SH-SY5Y (cell line): Measurements from ENCODE around the gene NPEPL1.

ENCODE experiments used
- GATA2 ChIP-seq: IDR thresholded peaks from 2 replicates; pipeline ENCODE4 v1.6.1; 2011; ENCODE audit warnings: mild to moderate bottlenecking, low read depth, low read length
- GATA3 ChIP-seq: IDR thresholded peaks from 2 replicates; pipeline ENCODE4 v1.6.1; 2011; ENCODE audit warnings: low read depth, mild to moderate bottlenecking, low read length, moderate library complexity

- TF ChIP-seq GATA2 = no peak
- TF ChIP-seq GATA3 = no peak
Observed at GRCh38 chr20:58747211-58747610, 54.6 kb downstream of the NPEPL1 start.
